SK-N-SH (cell line): ENCODE measurements around the gene PCNT.

Experiments
- CTCF ChIP-seq: fragments of 200-600 bp; sonication (generic); IDR thresholded peaks from 2 replicates; pipeline ENCODE4 v1.6.1; 2017; ENCODE audit warnings: antibody characterized with exemption, mild to moderate bottlenecking, moderate library complexity
- GATA2 ChIP-seq: sonication (generic); formaldehyde crosslinking; IDR thresholded peaks from 2 replicates; pipeline ENCODE4 v1.5.0; 2020; ENCODE audit warnings: mild to moderate bottlenecking, missing genetic modification reagents
- MAX ChIP-seq: IDR thresholded peaks from 2 replicates; pipeline ENCODE4 v1.4.0; 2012; ENCODE audit warnings: low read depth
- NRF1 ChIP-seq: IDR thresholded peaks from 2 replicates; pipeline ENCODE4 v1.6.1; 2012; ENCODE audit warnings: low read depth, mild to moderate bottlenecking, low read length
- REST ChIP-seq: IDR thresholded peaks from 2 replicates; pipeline ENCODE4 v1.6.1; 2012; ENCODE audit warnings: mild to moderate bottlenecking, low read depth, low read length, moderate library complexity
- RFX5 ChIP-seq: IDR thresholded peaks from 2 replicates; pipeline ENCODE4 v1.6.1; 2012; ENCODE audit warnings: mild to moderate bottlenecking, improper control_type of control experiment, low read length
- SMC3 ChIP-seq: IDR thresholded peaks from 2 replicates; pipeline ENCODE4 v1.6.1; 2012; ENCODE audit warnings: low read depth, low read length, improper control_type of control experiment
- TAF1 ChIP-seq: IDR thresholded peaks from 2 replicates; pipeline ENCODE4 v1.6.1; 2012; ENCODE audit warnings: low read depth, mild to moderate bottlenecking, low read length, moderate library complexity, borderline replicate concordance
- TEAD4 ChIP-seq: IDR thresholded peaks from 2 replicates; pipeline ENCODE4 v1.4.0; 2012; ENCODE audit warnings: mild to moderate bottlenecking, borderline replicate concordance; ENCODE audit not compliant: insufficient read depth
- ZBTB33 ChIP-seq: IDR thresholded peaks from 2 replicates; pipeline ENCODE4 v1.4.0; 2012; ENCODE audit warnings: low read depth, borderline replicate concordance

GRCh38 chr21:46356005-46356338 is 32.0 kb downstream of the PCNT start:
- no peak for TF ChIP-seq SMC3
- TF ChIP-seq ZBTB33 = no peak
- TF ChIP-seq RFX5 = no peak
- no peak for TF ChIP-seq TEAD4
- TF ChIP-seq REST = no peak
- TF ChIP-seq GATA2 (CRISPR knock-in tag) = no peak
- TF ChIP-seq CTCF = no peak
- no peak for TF ChIP-seq MAX
- no peak for TF ChIP-seq NRF1
- no peak for TF ChIP-seq TAF1
